ENCODE data around the gene KLF15.

The KLF15 gene

DNA sequence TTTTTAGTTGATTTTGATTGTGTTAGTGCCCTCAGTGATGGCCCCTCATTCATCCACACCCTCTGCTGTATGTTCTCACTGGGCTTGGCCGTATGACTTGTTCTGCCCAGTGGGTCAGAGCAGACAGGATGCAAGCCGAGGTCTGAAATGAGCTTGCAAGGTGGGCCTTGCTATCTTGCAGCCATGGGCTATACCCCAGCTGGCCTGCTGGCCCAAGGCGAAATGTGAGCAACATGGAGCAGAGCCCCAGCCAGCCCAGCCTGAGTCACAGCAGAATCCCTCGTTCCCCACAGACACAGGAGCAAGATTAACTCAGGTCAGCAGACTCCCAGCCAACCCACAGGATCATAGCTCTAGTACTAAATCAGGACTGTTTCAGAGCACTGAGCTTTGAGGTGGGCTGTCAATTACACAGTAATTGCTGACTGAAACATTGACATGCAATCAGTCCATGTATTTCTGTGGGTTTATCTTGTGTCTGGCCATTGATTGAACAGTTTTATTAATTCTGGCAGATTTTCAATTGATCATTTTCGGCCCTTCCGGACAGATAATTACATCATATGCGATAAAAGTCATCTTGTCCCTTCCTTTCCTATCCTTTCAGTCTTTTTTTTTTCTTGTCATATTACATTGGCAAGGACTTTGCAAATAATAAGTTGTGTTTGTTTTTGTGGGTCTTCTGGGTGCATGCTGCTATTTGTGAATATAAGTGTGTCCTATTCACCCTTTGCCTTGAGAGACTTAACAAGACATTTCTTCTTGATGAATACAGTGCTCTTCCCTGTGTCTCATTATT is 27.1 kb downstream of the KLF15 start:
- Histone ChIP-seq H3K27me3 (ENCODE audit: insufficient read depth, low read length) (no peaks in the 10 kb centered on the region), H3K4me1 (ENCODE audit: insufficient read depth, low read length) (no peaks in the 10 kb centered on the region), H3K27ac (ENCODE audit: low read depth, low read length) (no peak overlapping the region), H3K36me3 (ENCODE audit: insufficient read depth, low read length) (no peaks in the 10 kb centered on the region), H3K9ac (ENCODE audit: low read depth, low read length) (no peak overlapping the region), H3K4me3 (ENCODE audit: low read length) (no peak overlapping the region), H3K9me3 (ENCODE audit: insufficient read depth, low read depth, low read length) (peaks cover 27% of the 10 kb centered on the region)
- 98% methylated on average over 7 of the region's 7 CpGs for WGBS

- Histone ChIP-seq H3K27me3 (ENCODE audit: insufficient read depth, low read length) (no peaks in the 10 kb centered on the region), H3K27ac (ENCODE audit: low read depth, low read length) (no peak overlapping the region), H3K9ac (ENCODE audit: low read depth, low read length) (no peak overlapping the region), H3K9me3 (ENCODE audit: insufficient read depth, low read depth, low read length) (peaks cover 27% of the 10 kb centered on the region), H3K36me3 (ENCODE audit: insufficient read depth, low read length) (no peaks in the 10 kb centered on the region), H3K4me3 (ENCODE audit: low read length) (no peak overlapping the region), H3K4me1 (ENCODE audit: insufficient read depth, low read length) (no peaks in the 10 kb centered on the region)
- 85% methylated on average over 3 of the region's 4 CpGs for WGBS
Measured at GRCh38 chr3:126326629-126327028, 30.6 kb downstream of the KLF15 start.

- no peak overlapping the region for H3K9ac ChIP-seq (ENCODE audit: low read depth, low read length)
- no peaks in the 10 kb centered on the region for H3K9me3 ChIP-seq (ENCODE audit: insufficient read depth, low read depth, low read length)
- no peaks in the 10 kb centered on the region for H3K4me1 ChIP-seq (ENCODE audit: insufficient read depth, low read length)
- no peaks in the 10 kb centered on the region for H3K27me3 ChIP-seq (ENCODE audit: insufficient read depth, low read length)
- H3K36me3 ChIP-seq (ENCODE audit: insufficient read depth, low read length), result no peaks in the 10 kb centered on the region
- no peak overlapping the region for H3K4me3 ChIP-seq (ENCODE audit: low read length)
- 87% methylated on average over 9 of the region's 9 CpGs for WGBS
- no peak overlapping the region for H3K27ac ChIP-seq (ENCODE audit: low read depth, low read length)
Measured at GRCh38 chr3:126322181-126322967, 34.8 kb downstream of the KLF15 start.

GRCh38 chr3:126321490-126321889 is 35.7 kb downstream of the KLF15 start:
- H3K4me3 ChIP-seq (ENCODE audit: low read length), result no peak overlapping the region
- 96% methylated on average over 9 of the region's 9 CpGs for WGBS
- H3K9me3 ChIP-seq (ENCODE audit: insufficient read depth, low read depth, low read length), result no peaks in the 10 kb centered on the region

DNA sequence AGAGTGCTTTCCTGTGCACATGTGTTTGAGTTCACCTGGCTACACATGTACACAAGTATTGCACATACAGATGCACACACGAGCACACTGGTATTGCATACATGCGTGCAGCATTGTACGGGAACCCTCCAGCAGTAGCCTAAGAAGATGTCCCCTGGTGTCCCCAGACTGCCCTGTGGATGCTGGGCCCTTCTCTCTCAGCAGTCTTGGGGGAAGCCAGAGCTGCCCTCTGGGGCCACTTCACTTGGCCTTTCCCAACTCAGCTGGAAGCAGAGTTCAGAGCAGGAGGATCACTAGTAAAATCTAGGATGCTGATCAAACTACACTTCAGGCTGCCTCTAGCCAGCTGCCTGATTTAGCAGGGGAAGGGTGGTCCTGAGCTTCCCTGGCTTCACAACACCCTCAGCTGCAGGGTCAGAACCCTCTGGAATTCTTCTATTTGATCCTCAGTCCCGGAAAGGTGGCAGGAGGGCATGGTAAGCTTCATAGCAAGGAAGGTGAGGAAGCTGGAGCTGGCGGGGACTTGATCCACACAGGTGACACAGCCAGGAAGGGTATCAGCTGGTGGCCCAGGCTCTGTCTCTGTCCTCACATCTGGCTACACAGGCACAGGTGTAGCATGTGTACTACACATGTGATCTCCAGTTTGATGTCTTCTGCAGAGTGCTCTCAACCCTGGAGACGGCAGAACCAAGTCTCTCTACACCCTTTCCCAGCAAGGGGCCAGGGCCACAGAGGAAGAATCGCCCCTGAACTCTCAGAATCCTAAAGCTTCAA is 36.5 kb downstream of the KLF15 start:
- WGBS, result 94% methylated on average over 7 of the region's 7 CpGs
- Histone ChIP-seq H3K27me3 (ENCODE audit: insufficient read depth, low read length) (no peaks in the 10 kb centered on the region), H3K4me3 (ENCODE audit: low read length) (no peak overlapping the region)

More at GRCh38 chr3:126321490-126321889, 35.7 kb downstream of the KLF15 start:
- no peaks in the 10 kb centered on the region for H3K36me3 ChIP-seq (ENCODE audit: insufficient read depth, low read length)
- H3K27me3 ChIP-seq (ENCODE audit: insufficient read depth, low read length), result no peaks in the 10 kb centered on the region
- H3K4me1 ChIP-seq (ENCODE audit: insufficient read depth, low read length), result no peaks in the 10 kb centered on the region
- no peak overlapping the region for H3K9ac ChIP-seq (ENCODE audit: low read depth, low read length)
- no peak overlapping the region for H3K27ac ChIP-seq (ENCODE audit: low read depth, low read length)

GRCh38 chr3:126319701-126320295 is 37.4 kb downstream of the KLF15 start:
- Histone ChIP-seq H3K36me3 (ENCODE audit: insufficient read depth, low read length) (no peaks in the 10 kb centered on the region), H3K9me3 (ENCODE audit: insufficient read depth, low read depth, low read length) (no peaks in the 10 kb centered on the region), H3K9ac (ENCODE audit: low read depth, low read length) (no peak overlapping the region), H3K27ac (ENCODE audit: low read depth, low read length) (no peak overlapping the region), H3K4me3 (ENCODE audit: low read length) (no peak overlapping the region), H3K27me3 (ENCODE audit: insufficient read depth, low read length) (no peaks in the 10 kb centered on the region), H3K4me1 (ENCODE audit: insufficient read depth, low read length) (peaks cover 8% of the 10 kb centered on the region)
- WGBS, result 90% methylated on average over 6 of the region's 6 CpGs

More for the DNA sequence above, 36.5 kb downstream of the KLF15 start:
- H3K9me3 ChIP-seq (ENCODE audit: insufficient read depth, low read depth, low read length), result no peaks in the 10 kb centered on the region
- no peaks in the 10 kb centered on the region for H3K36me3 ChIP-seq (ENCODE audit: insufficient read depth, low read length)
- no peak overlapping the region for H3K27ac ChIP-seq (ENCODE audit: low read depth, low read length)
- H3K9ac ChIP-seq (ENCODE audit: low read depth, low read length), result no peak overlapping the region
- peaks cover 3% of the 10 kb centered on the region for H3K4me1 ChIP-seq (ENCODE audit: insufficient read depth, low read length)

DNA sequence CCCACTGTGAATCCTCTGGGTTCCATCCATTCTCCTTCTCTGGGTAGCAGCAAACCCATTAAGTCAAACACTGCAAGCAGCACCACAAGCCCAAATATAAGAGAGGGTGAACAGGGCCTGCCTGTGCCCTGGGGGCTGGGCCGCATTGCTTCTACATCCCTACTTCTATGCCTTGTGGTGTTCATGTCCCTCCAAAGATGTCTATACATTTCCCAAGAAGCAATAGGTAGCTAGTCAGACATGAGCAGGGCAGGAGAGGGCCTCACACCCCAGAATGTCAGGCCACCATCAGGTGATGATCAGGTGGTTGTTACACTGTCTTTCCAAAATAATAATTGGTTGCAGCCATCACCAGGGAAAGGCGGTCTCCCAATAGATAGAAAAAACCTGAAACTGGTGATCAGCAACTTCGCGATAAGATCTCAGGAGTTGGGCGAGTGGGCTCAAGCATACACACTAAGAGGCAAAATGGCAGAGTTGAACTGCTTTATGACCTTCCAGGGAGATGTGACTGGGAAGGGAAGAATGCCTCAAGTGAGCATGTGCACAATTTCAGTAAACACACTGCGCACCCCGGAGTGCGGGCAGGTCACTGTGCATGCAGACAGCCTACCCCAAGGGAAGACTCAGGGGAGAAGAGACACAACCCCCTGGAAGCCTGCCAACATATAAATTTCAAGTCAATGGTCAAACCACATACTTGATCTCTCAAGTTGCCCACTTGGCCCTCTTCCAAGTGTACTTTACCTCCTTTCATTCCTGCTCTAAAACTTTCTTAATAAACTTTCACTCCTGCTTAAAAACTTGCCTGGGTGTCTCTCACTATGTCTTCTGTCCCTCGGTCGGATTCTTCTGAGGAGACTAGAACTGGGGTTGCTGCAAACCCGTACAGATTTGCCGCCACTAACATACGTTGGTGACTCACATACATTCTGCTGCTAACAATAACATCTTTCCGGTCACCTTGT is 39.9 kb downstream of the KLF15 start:
- Histone ChIP-seq H3K4me1 (ENCODE audit: insufficient read depth, low read length) (peaks cover 8% of the 10 kb centered on the region), H3K4me3 (ENCODE audit: low read length) (no peak overlapping the region), H3K27ac (ENCODE audit: low read depth, low read length) (no peak overlapping the region), H3K27me3 (ENCODE audit: insufficient read depth, low read length) (no peaks in the 10 kb centered on the region), H3K9me3 (ENCODE audit: insufficient read depth, low read depth, low read length) (no peaks in the 10 kb centered on the region), H3K9ac (ENCODE audit: low read depth, low read length) (no peak overlapping the region), H3K36me3 (ENCODE audit: insufficient read depth, low read length) (no peaks in the 10 kb centered on the region)
- 95% methylated on average over 14 of the region's 14 CpGs for WGBS

DNA sequence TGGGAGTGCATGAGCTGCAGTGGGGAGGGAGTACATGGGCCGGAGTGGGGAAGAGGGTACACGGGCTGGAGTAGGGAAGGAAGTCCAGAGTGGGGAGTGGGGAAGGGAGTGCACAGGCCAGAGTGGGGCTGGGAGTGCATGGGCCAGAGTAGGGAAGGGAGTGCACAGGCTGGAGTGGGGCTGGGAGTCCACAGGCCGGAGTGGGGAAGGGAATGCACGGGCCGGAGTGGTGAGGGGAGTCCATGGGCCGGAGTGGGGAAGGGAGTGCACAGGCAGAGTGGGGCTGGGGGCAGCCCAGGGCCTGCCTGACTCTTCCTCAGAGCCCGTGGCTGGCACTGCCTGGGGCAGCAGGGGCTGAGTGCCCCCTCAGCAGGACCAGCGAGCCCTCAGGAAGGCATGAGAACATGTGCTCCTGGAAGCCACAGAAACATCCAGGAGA is 40.7 kb downstream of the KLF15 start:
- H3K9me3 ChIP-seq (ENCODE audit: insufficient read depth, low read depth, low read length), result no peaks in the 10 kb centered on the region
- H3K27ac ChIP-seq (ENCODE audit: low read depth, low read length), result no peak overlapping the region
- H3K36me3 ChIP-seq (ENCODE audit: insufficient read depth, low read length), result no peaks in the 10 kb centered on the region
- WGBS, result 92% methylated on average over 8 of the region's 8 CpGs
- H3K9ac ChIP-seq (ENCODE audit: low read depth, low read length), result no peak overlapping the region
- H3K27me3 ChIP-seq (ENCODE audit: insufficient read depth, low read length), result no peaks in the 10 kb centered on the region
- no peak overlapping the region for H3K4me3 ChIP-seq (ENCODE audit: low read length)
- peaks cover 8% of the 10 kb centered on the region for H3K4me1 ChIP-seq (ENCODE audit: insufficient read depth, low read length)

DNA sequence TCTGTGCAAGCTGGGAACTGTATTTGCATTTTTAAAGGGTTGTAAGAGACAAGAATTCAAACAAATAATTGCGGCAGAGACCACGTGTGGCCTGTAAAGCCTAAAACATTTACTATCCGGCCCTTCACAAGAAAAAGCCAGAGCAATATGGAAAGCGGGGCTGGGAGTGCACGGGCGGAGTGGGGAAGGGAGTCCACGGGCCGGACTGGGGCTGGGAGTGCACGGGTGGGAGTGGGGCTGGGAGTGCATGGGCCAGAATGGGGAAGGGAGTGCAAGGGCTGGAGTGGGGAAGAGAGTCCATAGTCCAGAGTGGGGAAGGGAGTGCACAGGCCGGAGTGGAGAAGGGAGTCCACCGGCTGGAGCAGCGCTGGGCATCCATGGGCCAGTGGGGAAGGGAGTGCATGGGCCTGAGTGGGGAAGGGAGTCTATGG is 41.2 kb downstream of the KLF15 start:
- H3K27ac ChIP-seq (ENCODE audit: low read depth, low read length), result no peak overlapping the region
- H3K9ac ChIP-seq (ENCODE audit: low read depth, low read length), result no peak overlapping the region
- H3K36me3 ChIP-seq (ENCODE audit: insufficient read depth, low read length), result no peaks in the 10 kb centered on the region
- WGBS, result 67% methylated on average over 12 of the region's 12 CpGs
- no peaks in the 10 kb centered on the region for H3K9me3 ChIP-seq (ENCODE audit: insufficient read depth, low read depth, low read length)
- H3K27me3 ChIP-seq (ENCODE audit: insufficient read depth, low read length), result no peaks in the 10 kb centered on the region
- peaks cover 8% of the 10 kb centered on the region for H3K4me1 ChIP-seq (ENCODE audit: insufficient read depth, low read length)
- H3K4me3 ChIP-seq (ENCODE audit: low read length), result no peak overlapping the region
